Bronchial epithelial cell (primary cell): Measurements from ENCODE around the gene FARP1. TPM values are rescaled to one million over a fixed set of nuclear protein-coding genes. Genes with fewer than 3 reads are reported as not detected.

ENCODE experiments used
- DNase-seq: peaks from one replicate; pipeline ENCODE4 v3.0.0-alpha.2; 2010; ENCODE audit warnings: low read depth
- FAIRE-seq: peaks from 2 replicates; lab custom pipeline; 2011; peaks lifted over from hg19 to GRCh38; lab: Jason Lieb, UNC
- H3K27me3 ChIP-seq: 2 replicates; pipeline ENCODE4 v1.5.1; 2011; ENCODE audit warnings: low read length; ENCODE audit not compliant: control insufficient read depth, insufficient read depth
- H3K36me3 ChIP-seq: 2 replicates; pipeline ENCODE4 v1.5.1; 2011; ENCODE audit warnings: low read length; ENCODE audit not compliant: control insufficient read depth, insufficient read depth
- H3K4me3 ChIP-seq: 2 replicates; pipeline ENCODE4 v1.5.1; 2011; ENCODE audit warnings: mild to moderate bottlenecking, low read depth, low read length, control low read depth
- CTCF ChIP-seq: IDR thresholded peaks from 2 replicates; pipeline ENCODE4 v1.5.1; 2011; ENCODE audit warnings: mild to moderate bottlenecking, moderate library complexity, low read length, control low read depth, inconsistent platforms; ENCODE audit not compliant: insufficient read depth, severe bottlenecking
- total RNA-seq: library from RNA; depleted of rRNA; stranded (reverse); fragments of >200 nt; gene quantifications from 2 replicates; pipeline ENCODE4 v1.2.1, GENCODE V29; 2014

FARP1 gene
- total RNA-seq, 1 donor from 2014 or later, result 11.1 TPM

- H3K36me3 ChIP-seq, result no peaks in the 10 kb centered on the region
- TF ChIP-seq CTCF, result no peak
- no peaks in the 10 kb centered on the region for H3K27me3 ChIP-seq
- no peak overlapping the region for H3K4me3 ChIP-seq
- DNase-seq (no peak), FAIRE-seq (no peak)
Measured at GRCh38 chr13:98221234-98221633, 78.3 kb downstream of the FARP1 start.

DNA sequence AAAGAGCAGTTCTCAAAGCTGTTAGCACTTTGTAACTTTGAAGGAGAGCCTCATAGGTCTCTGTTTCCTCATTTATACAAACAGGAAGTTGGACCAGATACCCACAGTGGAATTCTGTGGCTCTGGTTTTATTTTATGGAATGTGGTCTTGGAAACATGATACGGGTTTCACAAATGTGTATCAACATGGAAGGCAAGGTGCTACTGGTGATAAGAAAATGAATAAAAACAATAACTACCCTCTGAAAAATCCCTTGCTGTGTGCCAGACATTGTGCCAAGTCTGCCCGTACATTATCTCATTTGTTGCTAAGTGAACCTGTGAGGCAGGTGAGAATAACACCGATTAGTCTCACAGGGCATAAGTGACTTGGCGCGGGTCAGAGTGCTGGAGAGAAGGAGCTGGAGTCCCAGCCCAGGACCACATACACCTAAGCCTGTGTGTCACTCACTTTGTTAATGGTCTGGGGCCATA lies 79.2 kb downstream of the FARP1 start:
- DNase-seq (peak; percentile 28), FAIRE-seq (no peak)
- TF ChIP-seq CTCF, result no peak
- H3K4me3 ChIP-seq, result no peak overlapping the region
- H3K27me3 ChIP-seq, result no peaks in the 10 kb centered on the region
- no peaks in the 10 kb centered on the region for H3K36me3 ChIP-seq

DNA sequence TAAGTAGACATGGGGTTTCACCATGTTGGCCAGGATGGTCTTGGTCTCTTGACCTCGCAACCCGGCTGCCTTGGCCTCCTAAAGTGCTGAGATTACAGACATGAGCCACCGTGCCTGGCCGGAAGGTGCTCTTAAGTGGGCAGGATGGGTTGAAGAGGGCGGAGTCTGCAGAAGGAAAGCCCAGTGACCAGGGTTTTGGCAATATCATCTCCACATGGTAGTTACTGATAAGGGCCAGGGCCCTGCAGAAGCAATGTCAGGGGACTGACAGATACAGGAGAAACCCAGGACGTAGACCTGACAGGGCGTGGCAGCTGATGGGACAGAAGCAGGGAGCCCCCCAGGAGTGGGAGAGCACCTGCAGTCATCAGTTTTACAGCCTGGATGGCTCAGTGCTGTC lies 79.9 kb downstream of the FARP1 start:
- H3K27me3 ChIP-seq, result no peaks in the 10 kb centered on the region
- no peak for DNase-seq
- TF ChIP-seq CTCF, result no peak
- no peak for FAIRE-seq
- no peaks in the 10 kb centered on the region for H3K36me3 ChIP-seq
- no peak overlapping the region for H3K4me3 ChIP-seq

GRCh38 chr13:98223741-98224140 lies 80.8 kb downstream of the FARP1 start:
- no peak for TF ChIP-seq CTCF
- H3K27me3 ChIP-seq, result no peaks in the 10 kb centered on the region
- FAIRE-seq, result no peak

DNA sequence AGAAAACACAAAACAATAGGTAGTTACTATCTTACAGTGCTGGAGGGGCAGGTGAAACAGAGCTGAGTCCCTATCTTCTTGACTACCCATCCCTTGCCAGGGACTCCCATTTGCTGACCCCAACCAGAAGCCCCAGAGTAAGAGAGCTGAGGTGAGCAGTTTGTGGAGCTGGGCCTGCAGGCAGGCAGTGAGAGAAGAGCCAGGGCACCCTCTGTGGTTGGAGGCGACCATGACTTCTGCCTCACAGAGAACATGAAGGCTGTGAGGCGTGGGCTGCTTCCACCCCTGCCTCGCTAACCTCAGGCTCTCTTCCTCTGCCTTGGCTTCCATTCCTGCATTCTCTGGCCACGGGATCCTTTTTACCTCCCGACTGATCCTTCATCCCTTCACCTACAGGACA lies 81.7 kb downstream of the FARP1 start:
- Histone ChIP-seq H3K4me3 (no peak overlapping the region), H3K36me3 (no peaks in the 10 kb centered on the region), H3K27me3 (no peaks in the 10 kb centered on the region)
- no peak for DNase-seq
- no peak for TF ChIP-seq CTCF
- FAIRE-seq, result no peak

More at GRCh38 chr13:98223741-98224140, 80.8 kb downstream of the FARP1 start:
- Histone ChIP-seq H3K36me3 (no peaks in the 10 kb centered on the region), H3K4me3 (no peak overlapping the region)
- no peak for DNase-seq
